ENCODE results near the gene DLGAP4. TPM values are rescaled to one million over a fixed set of nuclear protein-coding genes. Genes with fewer than 3 reads are reported as not detected.
A peak's percentile ranks its signal among the peaks of the same experiment; 100 is the strongest.

Gene DLGAP4
- total and polyA plus RNA-seq, 9 of the 15 experiments (the other 6 are each of a cell fraction or from before 2014, with no cell fraction given) = 0.31 to 34.1 (median 4.5) TPM

- Histone ChIP-seq H3K27ac (ENCODE audit: extremely low read depth, low read depth, low read length) (no peak overlapping the region), H3K4me1 (replicated peaks in 1 of 2; ENCODE audit: control insufficient read depth in 2 of 2, insufficient read depth in 2 of 2, low read length in 2 of 2) (peaks cover 0 to 11% of the 10 kb centered on the region in 2 experiments; a peak in 2 of 5 replicates), H3K4me2 (ENCODE audit: insufficient read depth, low read length) (no peak overlapping the region), H3K27me3 (ENCODE audit: control insufficient read depth in 2 of 2, insufficient read depth in 2 of 2, low read length in 2 of 2) (peaks cover 34 to 79% of the 10 kb centered on the region in 2 experiments), H2AFZ (ENCODE audit: low read depth, low read length) (no peak overlapping the region), H3K9me1 (ENCODE audit: control insufficient read depth, insufficient read depth, low read length) (no peaks in the 10 kb centered on the region), H3K9ac (ENCODE audit: insufficient read depth in 1 of 2, low read depth in 2 of 2, low read length in 2 of 2) (peak overlapping the region in 1 of 2 experiments; percentile 29; a peak in 1 of 4 replicates), H3K4me3 (no peak overlapping the region), H3K9me3 (replicated peaks; ENCODE audit: control insufficient read depth, insufficient read depth, low read depth, low read length) (no peaks in the 10 kb centered on the region), H4K20me1 (replicated peaks; ENCODE audit: control insufficient read depth, insufficient read depth, low read length) (peaks cover 17% of the 10 kb centered on the region; the same call in 1 of the 2 replicates), H3K36me3 (ENCODE audit: control insufficient read depth, insufficient read depth, low read length) (no peaks in the 10 kb centered on the region), H3K79me2 (ENCODE audit: control insufficient read depth, insufficient read depth, low read length) (no peaks in the 10 kb centered on the region)
- ChIA-PET CTCF (ENCODE audit: low intra/inter-chr PET ratio) (no interaction called here), POLR2A (interaction anchor here (1.0 kb wide), 1 partner anchor 10 kb away, joined by 5 read pairs; no protein-coding TSS in a partner anchor)
- no TSS peak for BruUV-seq (replicated peaks)
- in situ Hi-C loops (cut with MboI) = no loop called here
- DNase-seq (ENCODE audit: extremely low read depth in 1 of 4, low spot score in 3 of 4) (no peak), ATAC-seq (no peak), FAIRE-seq (no peak)
- 31% methylated on average over 20 of the region's 20 CpGs for WGBS (ENCODE audit: insufficient coverage, low coverage, missing lambda C conversion rate)
- intact Hi-C loops (cut with micrococcal nuclease) = no loop called here
- TF ChIP-seq HSF4 (CRISPR knock-in tag; IDR thresholded peaks at IDR 0.05; ENCODE audit: borderline replicate concordance) = no peak
- TF ChIP-seq BRF1 (IDR thresholded peaks at IDR 0.05; ENCODE audit: borderline replicate concordance, extremely low read depth, insufficient read length) = no peak
- TF ChIP-seq MTA3 (IDR thresholded peaks at IDR 0.05; ENCODE audit: borderline replicate concordance) = no peak
- no peak for TF ChIP-seq ZNF174 (CRISPR knock-in tag; IDR thresholded peaks at IDR 0.05)
- TF ChIP-seq PRMT5 (CRISPR knock-in tag; IDR thresholded peaks at IDR 0.05) = no peak
- TF ChIP-seq, protein P1, sequence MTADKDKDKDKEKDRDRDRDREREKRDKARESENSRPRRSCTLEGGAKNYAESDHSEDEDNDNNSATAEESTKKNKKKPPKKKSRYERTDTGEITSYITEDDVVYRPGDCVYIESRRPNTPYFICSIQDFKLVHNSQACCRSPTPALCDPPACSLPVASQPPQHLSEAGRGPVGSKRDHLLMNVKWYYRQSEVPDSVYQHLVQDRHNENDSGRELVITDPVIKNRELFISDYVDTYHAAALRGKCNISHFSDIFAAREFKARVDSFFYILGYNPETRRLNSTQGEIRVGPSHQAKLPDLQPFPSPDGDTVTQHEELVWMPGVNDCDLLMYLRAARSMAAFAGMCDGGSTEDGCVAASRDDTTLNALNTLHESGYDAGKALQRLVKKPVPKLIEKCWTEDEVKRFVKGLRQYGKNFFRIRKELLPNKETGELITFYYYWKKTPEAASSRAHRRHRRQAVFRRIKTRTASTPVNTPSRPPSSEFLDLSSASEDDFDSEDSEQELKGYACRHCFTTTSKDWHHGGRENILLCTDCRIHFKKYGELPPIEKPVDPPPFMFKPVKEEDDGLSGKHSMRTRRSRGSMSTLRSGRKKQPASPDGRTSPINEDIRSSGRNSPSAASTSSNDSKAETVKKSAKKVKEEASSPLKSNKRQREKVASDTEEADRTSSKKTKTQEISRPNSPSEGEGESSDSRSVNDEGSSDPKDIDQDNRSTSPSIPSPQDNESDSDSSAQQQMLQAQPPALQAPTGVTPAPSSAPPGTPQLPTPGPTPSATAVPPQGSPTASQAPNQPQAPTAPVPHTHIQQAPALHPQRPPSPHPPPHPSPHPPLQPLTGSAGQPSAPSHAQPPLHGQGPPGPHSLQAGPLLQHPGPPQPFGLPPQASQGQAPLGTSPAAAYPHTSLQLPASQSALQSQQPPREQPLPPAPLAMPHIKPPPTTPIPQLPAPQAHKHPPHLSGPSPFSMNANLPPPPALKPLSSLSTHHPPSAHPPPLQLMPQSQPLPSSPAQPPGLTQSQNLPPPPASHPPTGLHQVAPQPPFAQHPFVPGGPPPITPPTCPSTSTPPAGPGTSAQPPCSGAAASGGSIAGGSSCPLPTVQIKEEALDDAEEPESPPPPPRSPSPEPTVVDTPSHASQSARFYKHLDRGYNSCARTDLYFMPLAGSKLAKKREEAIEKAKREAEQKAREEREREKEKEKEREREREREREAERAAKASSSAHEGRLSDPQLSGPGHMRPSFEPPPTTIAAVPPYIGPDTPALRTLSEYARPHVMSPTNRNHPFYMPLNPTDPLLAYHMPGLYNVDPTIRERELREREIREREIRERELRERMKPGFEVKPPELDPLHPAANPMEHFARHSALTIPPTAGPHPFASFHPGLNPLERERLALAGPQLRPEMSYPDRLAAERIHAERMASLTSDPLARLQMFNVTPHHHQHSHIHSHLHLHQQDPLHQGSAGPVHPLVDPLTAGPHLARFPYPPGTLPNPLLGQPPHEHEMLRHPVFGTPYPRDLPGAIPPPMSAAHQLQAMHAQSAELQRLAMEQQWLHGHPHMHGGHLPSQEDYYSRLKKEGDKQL (CRISPR knock-in tag; IDR thresholded peaks at IDR 0.05; ENCODE audit: borderline replicate concordance) = no peak
- TF ChIP-seq, protein P2, sequence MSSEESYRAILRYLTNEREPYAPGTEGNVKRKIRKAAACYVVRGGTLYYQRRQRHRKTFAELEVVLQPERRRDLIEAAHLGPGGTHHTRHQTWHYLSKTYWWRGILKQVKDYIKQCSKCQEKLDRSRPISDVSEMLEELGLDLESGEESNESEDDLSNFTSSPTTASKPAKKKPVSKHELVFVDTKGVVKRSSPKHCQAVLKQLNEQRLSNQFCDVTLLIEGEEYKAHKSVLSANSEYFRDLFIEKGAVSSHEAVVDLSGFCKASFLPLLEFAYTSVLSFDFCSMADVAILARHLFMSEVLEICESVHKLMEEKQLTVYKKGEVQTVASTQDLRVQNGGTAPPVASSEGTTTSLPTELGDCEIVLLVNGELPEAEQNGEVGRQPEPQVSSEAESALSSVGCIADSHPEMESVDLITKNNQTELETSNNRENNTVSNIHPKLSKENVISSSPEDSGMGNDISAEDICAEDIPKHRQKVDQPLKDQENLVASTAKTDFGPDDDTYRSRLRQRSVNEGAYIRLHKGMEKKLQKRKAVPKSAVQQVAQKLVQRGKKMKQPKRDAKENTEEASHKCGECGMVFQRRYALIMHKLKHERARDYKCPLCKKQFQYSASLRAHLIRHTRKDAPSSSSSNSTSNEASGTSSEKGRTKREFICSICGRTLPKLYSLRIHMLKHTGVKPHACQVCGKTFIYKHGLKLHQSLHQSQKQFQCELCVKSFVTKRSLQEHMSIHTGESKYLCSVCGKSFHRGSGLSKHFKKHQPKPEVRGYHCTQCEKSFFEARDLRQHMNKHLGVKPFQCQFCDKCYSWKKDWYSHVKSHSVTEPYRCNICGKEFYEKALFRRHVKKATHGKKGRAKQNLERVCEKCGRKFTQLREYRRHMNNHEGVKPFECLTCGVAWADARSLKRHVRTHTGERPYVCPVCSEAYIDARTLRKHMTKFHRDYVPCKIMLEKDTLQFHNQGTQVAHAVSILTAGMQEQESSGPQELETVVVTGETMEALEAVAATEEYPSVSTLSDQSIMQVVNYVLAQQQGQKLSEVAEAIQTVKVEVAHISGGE (CRISPR knock-in tag; IDR thresholded peaks at IDR 0.05) = no peak
- TF ChIP-seq, protein P3, sequence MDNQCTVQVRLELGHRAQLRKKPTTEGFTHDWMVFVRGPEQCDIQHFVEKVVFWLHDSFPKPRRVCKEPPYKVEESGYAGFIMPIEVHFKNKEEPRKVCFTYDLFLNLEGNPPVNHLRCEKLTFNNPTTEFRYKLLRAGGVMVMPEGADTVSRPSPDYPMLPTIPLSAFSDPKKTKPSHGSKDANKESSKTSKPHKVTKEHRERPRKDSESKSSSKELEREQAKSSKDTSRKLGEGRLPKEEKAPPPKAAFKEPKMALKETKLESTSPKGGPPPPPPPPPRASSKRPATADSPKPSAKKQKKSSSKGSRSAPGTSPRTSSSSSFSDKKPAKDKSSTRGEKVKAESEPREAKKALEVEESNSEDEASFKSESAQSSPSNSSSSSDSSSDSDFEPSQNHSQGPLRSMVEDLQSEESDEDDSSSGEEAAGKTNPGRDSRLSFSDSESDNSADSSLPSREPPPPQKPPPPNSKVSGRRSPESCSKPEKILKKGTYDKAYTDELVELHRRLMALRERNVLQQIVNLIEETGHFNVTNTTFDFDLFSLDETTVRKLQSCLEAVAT (IDR thresholded peaks at IDR 0.05) = no peak
- no peak for TF ChIP-seq FOSL1 (tag; conservative IDR thresholded peaks at IDR 0.05)
Measured at GRCh38 chr20:36270744-36271638, 35.1 kb upstream of the DLGAP4 start.

All from K562 (cell line).